ENCODE data around the gene SCN1B. TPM values are rescaled to one million over a fixed set of nuclear protein-coding genes. Genes with fewer than 3 reads are reported as not detected.
A peak's percentile ranks its signal among the peaks of the same experiment; 100 is the strongest.

The SCN1B gene
- total RNA-seq, 2 experiments from 2014 or later = 1.4 to 2.3 TPM

- Histone ChIP-seq H3K4me1 (ENCODE audit: insufficient read depth, low read length) (peaks cover 33% of the 10 kb centered on the region), H3K9me3 (ENCODE audit: control insufficient read depth in 1 of 2, insufficient read depth in 1 of 2, low read length in 2 of 2) (no peaks in the 10 kb centered on the region), H3K27ac (ENCODE audit: low read depth in 1 of 2, low read length in 2 of 2) (no peak overlapping the region), H3K27me3 (ENCODE audit: control insufficient read depth in 1 of 2, insufficient read depth in 2 of 2, low read length in 2 of 2) (no peaks in the 10 kb centered on the region), H3K4me3 (ENCODE audit: low read length) (no peak overlapping the region), H3K36me3 (ENCODE audit: insufficient read depth, low read length) (no peaks in the 10 kb centered on the region)
- Mint-ChIP-seq H3K9me3 (no peaks in the 10 kb centered on the region), H3K4me1 (ENCODE audit: low read depth) (peaks cover 34% of the 10 kb centered on the region), H3K27ac (no peak overlapping the region), H3K4me3 (peak overlapping the region; percentile 48), H3K27me3 (peaks cover 7% of the 10 kb centered on the region), H3K36me3 (ENCODE audit: low read depth) (no peaks in the 10 kb centered on the region)
- TF ChIP-seq CTCF (IDR thresholded peaks at IDR 0.05) = no peak
- DNase-seq (no peak), ATAC-seq (ENCODE audit: poor library complexity) (peak; percentile 28)
- CTCF ChIA-PET = interaction anchor here (1.0 kb wide), 1 partner anchor 386 kb away, joined by 5 read pairs; no protein-coding TSS in a partner anchor
- POLR2A ChIA-PET = interaction anchor here (1.6 kb wide), 1 partner anchor 25 kb away, joined by 7 read pairs; no protein-coding TSS in a partner anchor
- intact Hi-C loops (cut with DNase I, micrococcal nuclease) = no loop called here
These were observed 8.6 kb downstream of the SCN1B start for GRCh38 chr19:35038623-35039512.

GRCh38 chr19:35039881-35040825, 9.9 kb downstream of the SCN1B start:
- Mint-ChIP-seq H3K27ac (no peak overlapping the region), H3K36me3 (ENCODE audit: low read depth) (no peaks in the 10 kb centered on the region), H3K4me3 (peak overlapping the region; percentile 72), H3K27me3 (peaks cover 14% of the 10 kb centered on the region), H3K4me1 (ENCODE audit: low read depth) (peaks cover 47% of the 10 kb centered on the region), H3K9me3 (no peaks in the 10 kb centered on the region)
- DNase-seq (peak in 1 of 14 experiments; percentile 29), ATAC-seq (ENCODE audit: poor library complexity) (peak; percentile 37)
- intact Hi-C loops (cut with DNase I, micrococcal nuclease) = no loop called here
- TF ChIP-seq CTCF (IDR thresholded peaks at IDR 0.05) = no peak
- Histone ChIP-seq H3K27me3 (ENCODE audit: control insufficient read depth in 1 of 2, insufficient read depth in 2 of 2, low read length in 2 of 2) (no peaks in the 10 kb centered on the region), H3K4me1 (ENCODE audit: insufficient read depth, low read length) (peaks cover 43% of the 10 kb centered on the region), H3K27ac (ENCODE audit: low read depth in 1 of 2, low read length in 2 of 2) (no peak overlapping the region), H3K4me3 (ENCODE audit: low read length) (peak overlapping the region; percentile 51), H3K36me3 (ENCODE audit: insufficient read depth, low read length) (no peaks in the 10 kb centered on the region), H3K9me3 (ENCODE audit: control insufficient read depth in 1 of 2, insufficient read depth in 1 of 2, low read length in 2 of 2) (no peaks in the 10 kb centered on the region)
- CTCF ChIA-PET = no interaction called here
- POLR2A ChIA-PET = interaction anchor here (1.6 kb wide), 1 partner anchor 26 kb away, joined by 7 read pairs; no protein-coding TSS in a partner anchor

GRCh38 chr19:35040826-35041547, 10.7 kb downstream of the SCN1B start:
- Mint-ChIP-seq H3K27me3 (peaks cover 20% of the 10 kb centered on the region), H3K36me3 (ENCODE audit: low read depth) (no peaks in the 10 kb centered on the region), H3K4me3 (peak overlapping the region; percentile 72), H3K27ac (no peak overlapping the region), H3K4me1 (ENCODE audit: low read depth) (peaks cover 55% of the 10 kb centered on the region), H3K9me3 (no peaks in the 10 kb centered on the region)
- Histone ChIP-seq H3K27me3 (ENCODE audit: control insufficient read depth in 1 of 2, insufficient read depth in 2 of 2, low read length in 2 of 2) (no peaks in the 10 kb centered on the region), H3K4me3 (ENCODE audit: low read length) (peak overlapping the region; percentile 51), H3K4me1 (ENCODE audit: insufficient read depth, low read length) (peaks cover 50% of the 10 kb centered on the region), H3K36me3 (ENCODE audit: insufficient read depth, low read length) (no peaks in the 10 kb centered on the region), H3K9me3 (ENCODE audit: control insufficient read depth in 1 of 2, insufficient read depth in 1 of 2, low read length in 2 of 2) (no peaks in the 10 kb centered on the region), H3K27ac (ENCODE audit: low read depth in 1 of 2, low read length in 2 of 2) (no peak overlapping the region)
- ATAC-seq (ENCODE audit: poor library complexity) (peak; percentile 24), DNase-seq (peak in 8 of 14 experiments; percentile 15 to 53 (median 36))
- intact Hi-C loops (cut with DNase I, micrococcal nuclease) = no loop called here
- ChIA-PET POLR2A (no interaction called here), CTCF (no interaction called here)
- TF ChIP-seq CTCF (IDR thresholded peaks at IDR 0.05) = no peak
